GM21528 (cell line): ENCODE data around the gene DTNB.

ENCODE experiments used
- ATAC-seq: cut with Tn5 transposase; IDR thresholded peaks from one replicate; pipeline ENCODE4 v1.9.1; 2021; ENCODE audit warnings: mild to moderate bottlenecking, moderate library complexity; ENCODE audit not compliant: unreplicated experiment, low FRiP score

Gene DTNB

DNA sequence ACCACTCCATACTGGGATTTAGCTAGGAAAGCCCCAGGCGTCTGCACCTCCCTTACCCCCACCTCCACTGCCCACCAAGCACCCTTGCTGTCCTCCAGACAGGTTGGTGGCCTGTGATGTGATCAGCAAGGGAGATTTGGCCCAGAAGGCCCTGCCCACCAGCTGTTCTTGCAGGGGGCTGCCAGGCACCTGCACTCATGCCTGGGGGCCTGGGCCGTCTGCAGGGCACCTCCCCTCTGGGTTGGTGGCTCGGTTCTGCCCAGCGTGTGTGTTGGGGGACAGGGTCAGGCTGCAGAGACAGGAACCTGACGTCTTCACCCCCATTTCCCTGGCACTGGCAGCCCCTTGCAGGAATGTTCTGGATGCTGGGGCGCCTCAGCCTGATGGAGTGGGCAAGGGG is 337.4 kb downstream of the DTNB start:
- ATAC-seq, result no peak

DNA sequence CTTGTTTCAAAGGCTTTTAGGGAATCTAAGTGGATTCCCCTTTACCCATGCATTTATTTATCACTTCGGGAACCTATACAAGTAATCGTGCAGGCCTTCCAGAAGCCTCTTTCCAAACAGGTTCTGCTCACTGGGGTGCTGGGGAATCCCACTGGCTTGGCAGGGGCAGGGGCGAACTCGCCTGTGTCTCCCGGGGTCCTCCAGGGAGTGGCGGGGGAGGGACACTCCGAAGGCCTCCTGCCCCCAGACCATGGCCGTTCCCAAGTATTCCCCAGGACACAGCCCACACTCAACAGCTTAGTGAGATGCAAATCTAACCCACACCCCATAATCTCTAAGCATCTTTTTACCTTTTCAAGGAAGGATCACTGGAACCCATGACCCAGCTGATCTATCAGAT is 338.2 kb downstream of the DTNB start:
- no peak for ATAC-seq

DNA sequence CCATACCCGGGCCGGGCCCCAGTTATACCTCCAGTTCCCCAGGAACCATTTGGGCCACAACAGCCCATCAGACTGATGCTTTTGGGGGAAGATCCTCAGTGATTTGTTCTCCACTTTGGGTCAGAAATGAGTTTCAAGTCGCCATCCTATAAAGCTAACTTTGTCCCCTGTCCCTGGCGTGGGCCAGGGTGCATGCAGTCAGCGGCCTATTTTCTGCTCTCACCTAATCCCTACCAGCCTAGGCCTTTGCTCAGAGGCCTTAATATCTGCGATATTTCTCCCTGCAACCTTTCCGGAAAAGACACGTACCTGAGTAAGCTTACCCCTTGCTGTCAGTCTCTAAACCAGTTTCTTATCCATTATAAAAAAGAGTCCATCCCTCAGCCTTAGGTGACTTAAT is 338.9 kb downstream of the DTNB start:
- no peak for ATAC-seq

DNA sequence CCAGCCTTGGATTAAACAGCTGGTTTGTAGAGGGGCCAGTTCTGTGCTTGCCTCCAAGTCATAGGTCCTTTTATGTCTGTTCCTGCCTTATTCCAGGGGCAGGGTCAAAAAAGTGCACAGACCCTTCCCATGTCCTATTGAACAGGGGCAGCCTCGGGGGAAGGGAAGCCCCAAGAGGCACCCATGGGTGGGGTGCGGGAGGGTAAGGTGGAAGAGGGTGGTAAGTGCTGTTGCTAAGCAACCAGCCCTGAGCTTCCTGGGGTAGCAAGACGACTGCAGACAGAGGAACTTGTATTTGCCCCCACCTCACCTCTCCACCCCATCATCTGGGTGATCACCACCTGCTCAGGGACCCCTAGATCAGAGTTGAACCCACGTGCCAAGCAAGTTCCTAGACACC is 339.4 kb downstream of the DTNB start:
- ATAC-seq, result no peak

DNA sequence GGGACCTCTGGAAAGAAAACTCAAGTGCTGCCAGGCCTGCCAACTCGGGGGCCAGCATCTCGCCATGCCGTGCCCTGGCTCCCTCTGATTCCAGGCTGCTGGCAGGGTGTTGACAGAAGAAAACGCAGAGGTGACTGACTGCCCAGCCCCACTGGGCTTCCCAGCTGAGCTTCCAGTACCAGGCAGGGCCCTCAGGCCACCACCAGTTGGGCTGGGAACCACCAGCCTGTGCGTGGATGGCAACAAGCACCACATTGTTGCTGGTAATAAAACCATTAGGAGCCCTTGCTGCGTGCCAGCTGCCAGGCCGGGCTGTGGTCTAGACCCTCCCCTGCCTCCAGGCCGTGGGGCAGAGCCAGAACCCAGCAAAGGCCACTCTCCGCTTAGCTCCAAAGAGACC is 340.8 kb downstream of the DTNB start:
- ATAC-seq, result no peak

DNA sequence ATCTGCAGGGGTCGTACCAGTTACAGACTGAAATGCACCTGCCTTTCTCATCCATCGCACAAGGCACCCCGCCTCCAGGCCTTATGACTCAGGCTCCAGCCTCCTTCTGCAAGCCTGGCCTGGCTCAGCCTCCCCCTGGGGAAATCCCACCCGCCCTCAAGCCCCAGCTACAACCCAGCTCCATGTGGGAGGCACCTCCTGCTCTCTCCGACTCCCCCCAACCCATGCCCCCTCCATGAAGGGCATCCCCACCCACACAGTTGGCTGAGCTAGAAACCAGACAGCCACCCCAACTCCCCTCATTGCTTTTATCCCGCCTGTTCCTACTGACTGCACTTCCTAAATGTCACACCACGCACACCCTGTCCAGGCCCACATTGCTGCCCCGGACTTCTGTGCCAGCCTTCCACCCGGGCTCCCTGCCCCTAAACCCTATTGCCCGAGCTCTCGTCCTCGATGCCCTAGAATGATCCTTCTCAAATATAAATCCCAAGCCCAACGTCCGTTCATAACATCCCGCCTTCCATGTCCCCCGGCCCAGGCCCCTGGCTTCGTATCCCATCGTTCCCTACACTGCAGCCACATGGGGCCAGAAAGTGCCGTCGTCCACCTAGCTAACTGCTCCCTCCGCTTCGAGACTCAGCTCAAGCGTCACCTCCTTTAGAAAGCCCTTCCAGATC is 341.6 kb downstream of the DTNB start:
- ATAC-seq, result no peak

DNA sequence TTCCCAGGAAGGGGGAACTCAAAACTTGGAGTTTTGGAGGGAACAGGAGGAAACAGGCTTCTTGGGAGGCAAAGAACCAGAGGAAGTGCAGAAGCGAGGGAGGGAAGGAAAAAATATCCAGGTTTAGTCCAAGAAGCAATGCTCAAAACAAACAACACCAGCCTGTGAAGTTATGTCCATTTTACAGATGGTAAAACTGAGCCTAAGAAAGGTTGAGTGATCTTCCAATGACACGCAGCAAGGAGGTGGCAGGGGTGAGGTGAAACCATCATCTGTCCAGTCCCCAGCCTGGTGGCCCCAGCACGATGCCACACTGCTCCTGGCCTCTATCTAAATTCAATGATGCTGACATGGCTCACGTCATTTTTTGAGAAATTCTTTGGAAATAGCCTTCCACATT is 342.4 kb downstream of the DTNB start:
- ATAC-seq, result no peak

DNA sequence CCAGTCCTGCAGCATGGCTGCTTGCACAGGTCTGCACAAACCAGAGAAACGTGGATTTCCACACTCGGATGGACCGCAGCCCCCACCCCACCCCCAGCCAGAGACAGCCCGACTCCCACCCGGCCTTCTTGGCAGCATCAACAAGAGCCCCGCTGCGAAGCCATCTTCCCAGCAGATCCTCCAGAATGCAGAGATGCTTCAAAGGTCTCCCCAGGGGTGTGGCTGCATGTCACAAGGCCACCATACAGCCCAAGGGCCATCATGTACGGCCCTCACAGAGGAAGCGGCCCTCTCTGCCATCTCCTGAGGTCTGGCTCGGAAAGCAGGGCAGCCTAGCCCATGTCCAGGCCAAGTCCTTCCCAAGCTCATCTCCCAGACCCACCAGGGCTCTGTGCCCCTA is 343.1 kb downstream of the DTNB start:
- no peak for ATAC-seq

DNA sequence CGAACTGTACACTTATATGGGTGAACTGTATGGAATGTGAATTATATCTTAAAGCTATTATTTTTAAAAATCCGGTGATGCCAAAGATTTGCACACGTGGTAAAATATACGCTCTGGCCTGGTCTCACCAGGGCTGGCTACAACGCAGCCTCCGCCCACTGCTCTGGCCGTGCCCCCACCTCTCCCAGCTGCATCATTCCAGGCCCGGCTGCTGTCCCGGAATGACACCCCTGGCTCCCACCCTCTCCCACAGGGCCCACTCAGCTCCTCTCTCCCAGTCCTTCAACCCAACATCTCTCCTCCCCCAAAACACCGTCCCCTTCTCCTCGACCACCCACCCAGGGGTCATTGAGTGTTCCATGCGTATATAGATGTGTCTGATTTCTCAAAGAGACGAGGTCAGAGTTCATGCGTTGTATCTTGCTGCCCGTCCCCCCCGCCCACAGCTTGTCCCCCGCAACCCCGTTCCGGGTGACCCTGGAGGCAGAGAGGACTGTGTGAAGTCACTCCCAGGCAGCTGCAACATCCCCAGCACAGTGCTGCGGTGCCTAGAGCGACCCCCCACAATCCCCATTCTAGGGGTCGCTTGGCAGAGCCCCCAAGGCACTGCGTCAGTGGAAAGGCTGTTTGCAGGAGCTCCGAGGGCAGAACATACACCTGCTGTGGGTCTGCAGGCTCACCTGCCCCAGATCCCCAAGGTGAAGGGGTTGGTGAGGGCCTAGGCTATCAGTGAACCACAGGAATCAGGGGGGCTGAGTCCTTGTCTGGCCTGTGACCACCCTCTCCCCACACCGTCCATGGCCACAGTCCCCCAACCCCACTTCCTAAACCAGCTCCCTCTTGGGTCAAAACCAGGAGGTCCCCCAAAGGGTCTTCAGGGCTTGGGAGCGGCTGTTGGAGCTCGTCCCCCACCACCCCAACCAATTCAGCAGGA is 345.0 kb downstream of the DTNB start:
- ATAC-seq, result no peak
